ENCODE results near the gene SRGAP1. TPM values are rescaled to one million over a fixed set of nuclear protein-coding genes. Genes with fewer than 3 reads are reported as not detected.

Gene SRGAP1
- 19.0 and 20.5 TPM in 2 replicates for total RNA-seq (2012; rRNA removed)

GRCh38 chr12:63844391-63845341 lies at the start of gene SRGAP1:
TSS of gene SRGAP1 (plus strand) at chr12:63844700. CDS start at chr12:63844817, 117 bp downstream.
- no peaks in the 10 kb centered on the region for H3K27me3 ChIP-seq (ENCODE audit: control insufficient read depth, insufficient read depth, low read length)
- H3K36me3 ChIP-seq (ENCODE audit: insufficient read depth, low read length), result no peaks in the 10 kb centered on the region
- H3K4me1 ChIP-seq (ENCODE audit: control insufficient read depth, insufficient read depth, low read length), result peaks cover 17% of the 10 kb centered on the region
- peak within 1 kb of the TSS; percentile 86 for H3K9ac ChIP-seq (ENCODE audit: low read depth, low read length)
- peak within 1 kb of the TSS; percentile 86 for H3K4me2 ChIP-seq (ENCODE audit: low read length)
- peak within 1 kb of the TSS; percentile 79 for H3K4me3 ChIP-seq (ENCODE audit: low read length)
- H3K9me3 ChIP-seq (replicated peaks; ENCODE audit: low read length), result no peaks in the 10 kb centered on the region

GRCh38 chr12:63795032-63795687 lies 49.3 kb upstream of the SRGAP1 start:
- H3K36me3 ChIP-seq (ENCODE audit: insufficient read depth, low read length), result peaks cover 16% of the 10 kb centered on the region
- no peaks in the 10 kb centered on the region for H3K9me3 ChIP-seq (replicated peaks; ENCODE audit: low read length)
- no peak overlapping the region for H3K4me3 ChIP-seq (ENCODE audit: low read length)
- H3K9ac ChIP-seq (ENCODE audit: low read depth, low read length), result no peak overlapping the region
- H3K4me1 ChIP-seq (ENCODE audit: control insufficient read depth, insufficient read depth, low read length), result no peaks in the 10 kb centered on the region
- no peaks in the 10 kb centered on the region for H3K27me3 ChIP-seq (ENCODE audit: control insufficient read depth, insufficient read depth, low read length)
- H3K4me2 ChIP-seq (ENCODE audit: low read length), result no peak overlapping the region

- H3K4me2 ChIP-seq (ENCODE audit: low read length), result no peak overlapping the region
- peaks cover 8% of the 10 kb centered on the region for H3K36me3 ChIP-seq (ENCODE audit: insufficient read depth, low read length)
- no peaks in the 10 kb centered on the region for H3K27me3 ChIP-seq (ENCODE audit: control insufficient read depth, insufficient read depth, low read length)
- H3K9ac ChIP-seq (ENCODE audit: low read depth, low read length), result no peak overlapping the region
- H3K4me1 ChIP-seq (ENCODE audit: control insufficient read depth, insufficient read depth, low read length), result no peaks in the 10 kb centered on the region
- H3K9me3 ChIP-seq (replicated peaks; ENCODE audit: low read length), result no peaks in the 10 kb centered on the region
- no peak overlapping the region for H3K4me3 ChIP-seq (ENCODE audit: low read length)
These were observed 48.6 kb upstream of the SRGAP1 start for GRCh38 chr12:63795944-63796343.

GRCh38 chr12:63802012-63802608 lies 42.4 kb upstream of the SRGAP1 start:
- Histone ChIP-seq H3K9me3 (replicated peaks; ENCODE audit: low read length) (no peaks in the 10 kb centered on the region), H3K4me1 (ENCODE audit: control insufficient read depth, insufficient read depth, low read length) (peaks cover 9% of the 10 kb centered on the region), H3K4me3 (ENCODE audit: low read length) (no peak overlapping the region), H3K27me3 (ENCODE audit: control insufficient read depth, insufficient read depth, low read length) (no peaks in the 10 kb centered on the region), H3K36me3 (ENCODE audit: insufficient read depth, low read length) (peaks cover 3% of the 10 kb centered on the region), H3K9ac (ENCODE audit: low read depth, low read length) (no peak overlapping the region), H3K4me2 (ENCODE audit: low read length) (no peak overlapping the region)

GRCh38 chr12:63804746-63805145 lies 39.8 kb upstream of the SRGAP1 start:
- Histone ChIP-seq H3K9me3 (replicated peaks; ENCODE audit: low read length) (no peaks in the 10 kb centered on the region), H3K4me3 (ENCODE audit: low read length) (no peak overlapping the region), H3K27me3 (ENCODE audit: control insufficient read depth, insufficient read depth, low read length) (no peaks in the 10 kb centered on the region), H3K4me2 (ENCODE audit: low read length) (no peak overlapping the region), H3K4me1 (ENCODE audit: control insufficient read depth, insufficient read depth, low read length) (peaks cover 9% of the 10 kb centered on the region), H3K9ac (ENCODE audit: low read depth, low read length) (no peak overlapping the region), H3K36me3 (ENCODE audit: insufficient read depth, low read length) (peaks cover 8% of the 10 kb centered on the region)

GRCh38 chr12:63805704-63806672 lies 38.5 kb upstream of the SRGAP1 start:
- Histone ChIP-seq H3K27me3 (ENCODE audit: control insufficient read depth, insufficient read depth, low read length) (no peaks in the 10 kb centered on the region), H3K36me3 (ENCODE audit: insufficient read depth, low read length) (peaks cover 8% of the 10 kb centered on the region), H3K9me3 (replicated peaks; ENCODE audit: low read length) (no peaks in the 10 kb centered on the region), H3K4me1 (ENCODE audit: control insufficient read depth, insufficient read depth, low read length) (peaks cover 9% of the 10 kb centered on the region), H3K4me3 (ENCODE audit: low read length) (no peak overlapping the region), H3K9ac (ENCODE audit: low read depth, low read length) (no peak overlapping the region), H3K4me2 (ENCODE audit: low read length) (no peak overlapping the region)

- Histone ChIP-seq H3K9me3 (replicated peaks; ENCODE audit: low read length) (no peaks in the 10 kb centered on the region), H3K36me3 (ENCODE audit: insufficient read depth, low read length) (peaks cover 8% of the 10 kb centered on the region), H3K27me3 (ENCODE audit: control insufficient read depth, insufficient read depth, low read length) (no peaks in the 10 kb centered on the region), H3K4me1 (ENCODE audit: control insufficient read depth, insufficient read depth, low read length) (peaks cover 9% of the 10 kb centered on the region), H3K4me3 (ENCODE audit: low read length) (no peak overlapping the region), H3K4me2 (ENCODE audit: low read length) (no peak overlapping the region), H3K9ac (ENCODE audit: low read depth, low read length) (no peak overlapping the region)
These were observed 35.9 kb upstream of the SRGAP1 start for GRCh38 chr12:63808631-63809030.

GRCh38 chr12:63809566-63809965 lies 34.9 kb upstream of the SRGAP1 start:
- Histone ChIP-seq H3K9me3 (replicated peaks; ENCODE audit: low read length) (no peaks in the 10 kb centered on the region), H3K36me3 (ENCODE audit: insufficient read depth, low read length) (peaks cover 8% of the 10 kb centered on the region), H3K27me3 (ENCODE audit: control insufficient read depth, insufficient read depth, low read length) (no peaks in the 10 kb centered on the region), H3K4me2 (ENCODE audit: low read length) (no peak overlapping the region), H3K4me3 (ENCODE audit: low read length) (no peak overlapping the region), H3K9ac (ENCODE audit: low read depth, low read length) (no peak overlapping the region), H3K4me1 (ENCODE audit: control insufficient read depth, insufficient read depth, low read length) (peaks cover 6% of the 10 kb centered on the region)

GRCh38 chr12:63811334-63811733 lies 33.2 kb upstream of the SRGAP1 start:
- Histone ChIP-seq H3K9me3 (replicated peaks; ENCODE audit: low read length) (no peaks in the 10 kb centered on the region), H3K4me2 (ENCODE audit: low read length) (no peak overlapping the region), H3K27me3 (ENCODE audit: control insufficient read depth, insufficient read depth, low read length) (no peaks in the 10 kb centered on the region), H3K36me3 (ENCODE audit: insufficient read depth, low read length) (peaks cover 4% of the 10 kb centered on the region), H3K4me3 (ENCODE audit: low read length) (no peak overlapping the region), H3K9ac (ENCODE audit: low read depth, low read length) (no peak overlapping the region), H3K4me1 (ENCODE audit: control insufficient read depth, insufficient read depth, low read length) (no peaks in the 10 kb centered on the region)

- H3K27me3 ChIP-seq (ENCODE audit: control insufficient read depth, insufficient read depth, low read length), result no peaks in the 10 kb centered on the region
- H3K9me3 ChIP-seq (replicated peaks; ENCODE audit: low read length), result no peaks in the 10 kb centered on the region
- no peaks in the 10 kb centered on the region for H3K4me1 ChIP-seq (ENCODE audit: control insufficient read depth, insufficient read depth, low read length)
These were observed 32.7 kb upstream of the SRGAP1 start for GRCh38 chr12:63811755-63812154.

More at GRCh38 chr12:63811755-63812154, 32.7 kb upstream of the SRGAP1 start:
- Histone ChIP-seq H3K4me2 (ENCODE audit: low read length) (no peak overlapping the region), H3K36me3 (ENCODE audit: insufficient read depth, low read length) (peaks cover 4% of the 10 kb centered on the region), H3K9ac (ENCODE audit: low read depth, low read length) (no peak overlapping the region), H3K4me3 (ENCODE audit: low read length) (no peak overlapping the region)

Data from skeletal muscle satellite cell (primary cell).